Thymus (tissue), 11 donors: ENCODE results near the gene TMEM191C. TPM values are rescaled to one million over a fixed set of nuclear protein-coding genes. Genes with fewer than 3 reads are reported as not detected.
"Not testable (repeated sequence)": the region's sequence is repeated elsewhere in the genome, so short reads cannot be mapped to it uniquely, and the experiment has no call there.

Experiments used
- DNase-seq, 9 donors: peaks; one replicate each; pipeline ENCODE4 v3.0.0-alpha.2; 2013; ENCODE audit warnings: low spot score in 9 of 9, low read depth in 6 of 9, missing footprints in 1 of 9
- H3K27ac ChIP-seq, 2 donors: one replicate each; pipeline ENCODE4 v1.5.1; 2013; ENCODE audit warnings: control low read depth in 1 of 2, low read depth in 1 of 2, low read length in 1 of 2, mild to moderate bottlenecking in 1 of 2, moderate library complexity in 1 of 2
- H3K27me3 ChIP-seq, 2 donors: one replicate each; pipeline ENCODE4 v1.5.1; 2013; ENCODE audit warnings: low read length in 1 of 2; ENCODE audit not compliant: control insufficient read depth in 2 of 2, insufficient read depth in 1 of 2
- H3K36me3 ChIP-seq, 2 donors: one replicate each; pipeline ENCODE4 v1.5.1; 2013; ENCODE audit warnings: low read length in 1 of 2, mild to moderate bottlenecking in 1 of 2, moderate library complexity in 1 of 2; ENCODE audit not compliant: control insufficient read depth in 2 of 2, insufficient read depth in 2 of 2
- H3K4me1 ChIP-seq, 2 donors: one replicate each; pipeline ENCODE4 v1.5.1; 2013; ENCODE audit warnings: low read length in 2 of 2; ENCODE audit not compliant: control insufficient read depth in 2 of 2, insufficient read depth in 2 of 2
- H3K4me3 ChIP-seq, 2 donors: one replicate each; pipeline ENCODE4 v1.5.1; 2013; ENCODE audit warnings: low read length in 2 of 2, control low read depth in 1 of 2, mild to moderate bottlenecking in 1 of 2
- H3K9me3 ChIP-seq, 2 donors: one replicate each; pipeline ENCODE4 v1.5.1; 2013; ENCODE audit warnings: low read length in 1 of 2, mild to moderate bottlenecking in 1 of 2; ENCODE audit not compliant: control insufficient read depth in 2 of 2, insufficient read depth in 1 of 2
- WGBS: extraction: QIAGEN DNeasy Blood & Tissue Kit; methylation state at CpG from one replicate; pipeline ENCODE4 v1.1.7; 2013; 5-methylcytosine and 5-hydroxymethylcytosine counted together
- polyA plus RNA-seq: library from polyadenylated mRNA; stranded (reverse); fragments of 200-250 nt; gene quantifications from one replicate; pipeline ENCODE4 v1.2.3, GENCODE V29; 2013
- total RNA-seq: library from RNA; stranded (reverse); fragments of 120-200 nt; gene quantifications from one replicate; pipeline ENCODE4 v1.2.4, GENCODE V29; 2013
- donor health status: healthy.

TMEM191C gene
- total and polyA plus RNA-seq, 2 donors = 1.2 to 5.1 TPM

- not testable (repeated sequence) for H3K4me1 ChIP-seq, H3K27me3 ChIP-seq, H3K9me3 ChIP-seq, H3K36me3 ChIP-seq, DNase-seq, H3K27ac ChIP-seq, H3K4me3 ChIP-seq
- WGBS = 11% methylated on average over 47 of the region's 87 CpGs
Observed at GRCh38 chr22:21469097-21469994, 2.2 kb downstream of the TMEM191C start.

DNA sequence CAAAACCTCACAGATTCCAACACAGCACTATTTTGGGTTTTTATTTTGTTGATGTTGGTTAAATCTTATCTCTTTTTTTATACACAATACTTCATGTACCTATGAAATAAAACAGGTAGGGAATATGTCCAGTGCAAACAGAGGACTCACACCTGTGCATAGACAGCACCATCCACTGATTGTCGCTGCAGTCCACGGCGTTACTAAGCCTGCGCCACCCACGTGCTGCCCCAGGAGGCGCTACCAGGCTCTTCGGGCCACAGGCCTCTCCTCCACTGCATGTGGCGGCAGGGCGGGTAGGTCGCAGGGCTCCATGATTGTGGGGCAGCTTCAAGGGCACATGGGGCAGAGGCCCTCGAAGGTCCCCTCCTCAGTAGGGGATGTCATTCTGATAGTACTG, 5.8 kb downstream of the TMEM191C start:
- not testable (repeated sequence) for H3K4me1 ChIP-seq, H3K4me3 ChIP-seq, DNase-seq, H3K36me3 ChIP-seq, H3K9me3 ChIP-seq, H3K27me3 ChIP-seq, H3K27ac ChIP-seq
- WGBS = no CpG with 5 or more reads among the region's 11 CpGs

DNA sequence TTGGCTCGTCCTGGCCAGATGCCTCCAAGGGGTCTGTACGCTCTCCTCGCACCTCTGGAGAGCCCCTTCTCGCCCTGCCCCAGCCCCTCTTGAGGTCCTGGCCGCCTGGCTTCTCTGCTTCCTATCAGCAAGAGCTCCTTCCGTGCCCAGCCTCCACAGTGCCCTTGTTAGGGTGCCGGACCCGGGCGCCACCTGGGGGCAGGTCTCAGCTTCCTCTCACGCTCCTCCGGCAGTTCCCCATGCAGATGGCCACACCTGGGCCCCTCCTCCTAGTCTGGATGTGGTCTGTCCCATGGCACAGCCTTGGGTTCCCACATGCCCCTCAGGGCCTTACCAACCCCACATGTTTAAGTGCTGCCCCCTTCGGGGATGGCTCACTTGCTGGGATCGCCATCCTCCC, 6.5 kb downstream of the TMEM191C start:
- not testable (repeated sequence) for H3K27ac ChIP-seq, DNase-seq, H3K4me3 ChIP-seq, H3K4me1 ChIP-seq, H3K9me3 ChIP-seq, H3K36me3 ChIP-seq, H3K27me3 ChIP-seq
- WGBS = 88% methylated on average over 1 of the region's 13 CpGs

DNA sequence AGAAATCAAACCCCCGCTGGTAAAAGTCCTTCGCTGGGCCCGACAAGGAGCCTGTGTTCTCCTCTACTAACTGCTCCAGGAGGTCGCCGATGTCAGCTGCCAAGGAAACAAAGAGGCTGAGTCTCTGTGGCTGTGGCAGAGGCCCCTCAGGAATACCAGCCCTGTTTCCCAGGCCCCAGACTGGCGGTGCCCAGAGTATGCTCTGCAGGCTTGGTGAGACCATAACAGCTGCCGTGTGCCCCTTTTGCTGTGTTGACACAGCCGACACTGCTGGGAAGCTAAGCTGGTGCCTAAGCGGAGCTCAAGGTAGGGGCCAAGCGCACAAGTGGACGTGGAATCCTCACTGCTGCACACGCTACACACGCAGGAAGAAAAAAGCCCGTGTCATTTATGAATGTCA, 16.9 kb downstream of the TMEM191C start:
- H3K27ac ChIP-seq, DNase-seq, H3K4me1 ChIP-seq, H3K9me3 ChIP-seq, H3K4me3 ChIP-seq, H3K36me3 ChIP-seq, H3K27me3 ChIP-seq: not testable (repeated sequence)
- WGBS = 98% methylated on average over 9 of the region's 14 CpGs

- H3K9me3 ChIP-seq, H3K4me1 ChIP-seq: not testable (repeated sequence)
- 66% methylated on average over 9 of the region's 17 CpGs for WGBS
Observed at GRCh38 chr22:21487723-21488122, 20.5 kb downstream of the TMEM191C start.

DNA sequence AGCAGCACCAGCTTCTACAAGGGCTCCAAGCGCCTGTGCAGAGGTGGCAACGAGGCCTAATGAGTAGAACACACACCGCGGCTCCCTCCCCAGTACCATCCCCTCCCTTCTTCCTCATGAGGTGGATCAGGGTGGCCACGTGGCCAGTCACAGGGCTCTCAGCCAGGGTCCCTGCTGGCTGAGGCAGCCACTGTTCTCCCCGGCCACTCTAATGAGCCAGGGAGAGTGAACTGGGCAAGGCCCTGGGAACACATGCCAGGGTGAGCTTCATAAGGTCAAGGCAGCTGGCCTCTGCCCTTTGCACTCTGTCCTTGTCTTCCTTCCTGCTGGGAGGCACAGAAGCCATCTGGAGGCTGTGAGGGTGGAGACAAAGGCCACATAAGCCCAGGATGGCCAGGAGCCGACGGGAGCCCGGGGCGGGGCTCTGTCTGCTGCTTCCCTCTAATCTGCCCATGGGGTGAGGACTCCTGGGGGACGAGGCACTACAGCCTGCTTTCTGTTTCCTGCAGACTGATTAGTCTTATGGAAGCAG, 22.0 kb downstream of the TMEM191C start:
- H3K36me3 ChIP-seq, H3K9me3 ChIP-seq: not testable (repeated sequence)
- WGBS = 96% methylated on average over 2 of the region's 11 CpGs

More at GRCh38 chr22:21487723-21488122, 20.5 kb downstream of the TMEM191C start:
- H3K4me3 ChIP-seq, H3K27me3 ChIP-seq, H3K27ac ChIP-seq, H3K36me3 ChIP-seq, DNase-seq: not testable (repeated sequence)

GRCh38 chr22:21490556-21490955, 23.4 kb downstream of the TMEM191C start:
- not testable (repeated sequence) for H3K9me3 ChIP-seq, DNase-seq, H3K27me3 ChIP-seq, H3K36me3 ChIP-seq, H3K4me3 ChIP-seq, H3K4me1 ChIP-seq, H3K27ac ChIP-seq
- WGBS = 99% methylated on average over 4 of the region's 6 CpGs

More for the DNA sequence above, 22.0 kb downstream of the TMEM191C start:
- H3K4me3 ChIP-seq, H3K27me3 ChIP-seq, DNase-seq, H3K4me1 ChIP-seq, H3K27ac ChIP-seq: not testable (repeated sequence)

DNA sequence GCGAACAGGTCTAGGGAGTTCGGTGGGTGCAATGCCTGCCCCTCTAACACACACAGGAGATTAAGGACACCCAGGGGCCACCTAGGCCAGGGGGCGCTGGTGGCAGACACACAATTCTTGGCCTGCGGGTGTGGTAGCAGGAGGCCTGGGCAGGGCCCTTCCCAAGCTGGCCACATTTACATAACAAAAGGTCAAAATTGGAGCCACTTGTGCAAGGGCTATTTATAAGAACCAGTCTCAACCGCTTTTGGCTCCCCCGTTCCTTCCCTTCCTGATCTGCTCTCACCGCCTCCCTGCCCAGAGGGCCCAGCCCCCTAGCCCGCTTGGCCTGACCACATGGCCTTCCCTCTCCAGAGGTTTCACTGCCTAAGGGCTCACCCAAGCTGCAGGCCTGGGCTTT, 25.1 kb downstream of the TMEM191C start:
- H3K4me1 ChIP-seq, H3K27me3 ChIP-seq, H3K9me3 ChIP-seq, H3K36me3 ChIP-seq, H3K4me3 ChIP-seq, DNase-seq, H3K27ac ChIP-seq: not testable (repeated sequence)
- no CpG with 5 or more reads among the region's 8 CpGs for WGBS

GRCh38 chr22:21493789-21494782, 26.9 kb downstream of the TMEM191C start:
- H3K27me3 ChIP-seq, H3K36me3 ChIP-seq, H3K4me1 ChIP-seq, DNase-seq, H3K4me3 ChIP-seq, H3K27ac ChIP-seq, H3K9me3 ChIP-seq: not testable (repeated sequence)
- WGBS = no CpG with 5 or more reads among the region's 23 CpGs
